GM18517 (cell line): Measurements from ENCODE around the gene EPOP.

Experiments
- ATAC-seq: cut with Tn5 transposase; IDR thresholded peaks from one replicate; pipeline ENCODE4 v1.9.1; 2021; ENCODE audit warnings: mild to moderate bottlenecking, moderate library complexity; ENCODE audit not compliant: unreplicated experiment

The EPOP gene

DNA sequence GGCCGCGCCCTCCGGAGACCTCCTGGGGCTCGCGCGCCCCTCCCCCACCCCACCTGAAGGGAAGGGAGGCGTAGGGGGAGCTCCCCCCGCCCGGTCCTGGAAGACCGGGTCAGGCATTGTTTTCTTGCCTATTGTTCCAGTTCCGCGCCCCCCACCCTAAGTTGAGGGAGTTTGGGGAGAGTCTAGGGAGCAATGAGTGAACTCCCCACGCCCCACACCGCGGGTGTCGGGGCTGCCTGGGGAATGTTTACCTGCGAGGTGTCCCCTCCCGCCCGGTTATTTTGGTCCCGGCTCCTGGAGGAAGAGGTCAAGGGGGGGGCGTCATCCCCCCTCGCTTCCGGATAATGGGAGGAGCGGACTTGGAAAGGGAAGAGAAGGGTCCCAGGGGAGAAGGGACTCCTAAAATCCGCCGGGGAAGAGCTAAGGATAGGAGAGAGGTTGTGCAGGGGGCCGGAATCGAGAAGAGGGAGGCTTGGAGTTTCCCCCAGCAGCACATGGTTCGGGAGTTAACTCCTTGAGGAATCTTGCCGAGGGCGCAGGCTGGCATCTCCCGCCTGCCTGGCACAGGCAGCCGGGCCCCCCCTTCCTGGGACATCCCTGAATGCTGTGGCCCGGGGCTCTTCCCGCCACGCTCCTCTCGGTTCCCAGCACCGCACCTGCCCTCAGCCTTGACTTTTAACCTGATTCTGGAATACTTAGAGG, 31.2 kb upstream of the EPOP start:
- no peak for ATAC-seq

DNA sequence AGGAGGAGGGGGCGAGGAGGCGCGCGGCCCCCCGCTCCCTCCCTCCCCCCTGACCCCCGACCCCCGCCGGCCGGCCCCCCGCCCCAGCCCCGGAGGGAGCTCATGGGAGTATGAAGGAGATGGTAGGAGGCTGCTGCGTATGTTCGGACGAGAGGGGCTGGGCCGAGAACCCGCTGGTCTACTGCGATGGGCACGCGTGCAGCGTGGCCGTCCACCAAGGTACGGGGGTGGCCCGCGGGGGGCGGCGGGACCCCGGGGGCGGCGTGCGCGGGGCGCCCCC, 30.7 kb upstream of the EPOP start:
- no peak for ATAC-seq

DNA sequence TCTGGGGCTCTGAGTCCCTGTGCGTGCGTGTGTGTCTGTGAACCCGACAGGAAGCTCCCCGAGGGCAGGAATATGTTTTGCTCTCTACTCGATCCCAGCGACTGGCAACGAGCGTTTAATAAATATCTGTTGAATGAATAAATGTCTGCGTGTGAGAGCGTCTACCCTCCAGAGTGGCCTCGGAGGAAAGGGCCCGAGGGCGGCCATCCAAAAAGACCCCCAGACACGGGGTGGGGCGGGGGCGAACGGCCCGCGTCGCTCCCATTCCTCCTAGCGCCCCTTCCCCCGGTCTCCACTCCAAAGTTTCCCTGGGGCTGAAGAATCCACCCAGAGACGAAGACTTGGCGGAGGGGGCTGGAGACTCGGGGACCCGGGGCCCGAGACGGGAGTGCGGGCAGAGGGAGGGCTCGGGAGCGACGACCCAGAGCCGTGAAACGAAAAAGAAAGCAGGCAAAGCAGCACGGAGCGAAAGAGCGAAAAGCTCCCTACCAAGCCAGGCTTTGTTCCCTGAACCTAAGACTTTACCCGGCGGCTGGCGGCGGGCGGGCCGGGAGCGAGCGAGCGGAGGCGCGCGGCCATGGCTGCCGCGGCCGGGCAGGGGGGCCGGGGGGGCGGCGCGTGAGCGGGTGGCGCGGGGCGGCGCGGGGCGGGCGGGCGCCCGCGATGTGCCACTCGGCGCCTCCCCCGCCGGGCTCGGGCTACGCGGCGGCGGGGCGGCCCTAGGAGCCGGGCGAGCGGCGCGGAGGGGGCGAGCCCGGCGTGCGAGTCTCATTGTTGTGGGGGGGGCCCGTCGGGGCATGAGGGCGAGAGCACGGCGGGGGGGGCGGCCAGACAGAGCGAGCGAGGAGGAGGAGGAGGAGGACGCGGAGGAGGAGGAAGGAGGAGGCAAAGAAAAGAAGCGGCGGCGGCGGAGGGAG, 30.1 kb upstream of the EPOP start, which contains the start of gene MLLT6:
MLLT6 (plus strand) TSS at position 668 of the 917 bp plus-strand sequence. CDS start 360 bp downstream, outside the sequence.
- no peak for ATAC-seq

DNA sequence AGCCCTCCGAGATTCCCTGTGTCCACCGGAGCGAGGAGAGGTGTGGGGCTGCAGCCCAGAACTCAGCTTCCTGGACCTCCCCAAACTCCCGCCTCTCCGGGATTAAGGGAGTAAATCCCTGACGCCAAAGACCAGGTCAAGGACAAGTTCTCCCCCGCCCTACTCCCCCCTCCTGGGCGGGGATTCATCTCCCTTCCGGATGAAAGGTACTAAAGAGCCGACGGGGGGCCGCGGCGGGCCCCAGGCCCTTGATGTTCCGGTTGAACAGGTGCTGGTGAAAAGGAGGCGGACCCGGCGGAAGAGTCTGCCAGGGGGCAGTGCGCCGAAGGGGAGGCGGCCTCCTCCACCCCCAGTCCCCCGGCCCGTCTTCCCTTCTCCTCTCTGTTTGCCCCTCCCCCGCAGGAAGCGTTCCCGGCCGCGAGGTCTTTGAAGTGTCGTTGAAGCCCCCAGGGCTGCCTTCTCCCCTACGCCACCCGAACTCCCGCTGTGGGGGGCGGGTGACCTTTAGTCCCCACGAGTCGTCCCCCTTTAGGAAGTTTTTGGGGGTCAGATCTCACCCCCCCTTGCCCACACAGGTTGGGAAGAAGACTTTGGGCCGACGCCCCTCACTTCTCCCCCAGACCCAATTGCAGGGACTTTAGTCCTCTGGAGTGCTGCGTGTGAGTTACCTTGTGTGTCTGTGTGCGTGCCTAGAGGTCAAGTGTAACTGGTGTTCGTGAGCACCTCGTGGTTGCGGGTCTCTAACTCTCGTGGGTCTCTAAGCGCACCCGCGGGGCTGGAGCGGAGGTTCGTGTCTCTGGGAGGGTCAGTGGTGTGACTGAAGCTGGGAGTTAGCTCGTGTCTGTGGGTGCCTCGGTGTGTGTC, 29.2 kb upstream of the EPOP start:
- ATAC-seq, result no peak

DNA sequence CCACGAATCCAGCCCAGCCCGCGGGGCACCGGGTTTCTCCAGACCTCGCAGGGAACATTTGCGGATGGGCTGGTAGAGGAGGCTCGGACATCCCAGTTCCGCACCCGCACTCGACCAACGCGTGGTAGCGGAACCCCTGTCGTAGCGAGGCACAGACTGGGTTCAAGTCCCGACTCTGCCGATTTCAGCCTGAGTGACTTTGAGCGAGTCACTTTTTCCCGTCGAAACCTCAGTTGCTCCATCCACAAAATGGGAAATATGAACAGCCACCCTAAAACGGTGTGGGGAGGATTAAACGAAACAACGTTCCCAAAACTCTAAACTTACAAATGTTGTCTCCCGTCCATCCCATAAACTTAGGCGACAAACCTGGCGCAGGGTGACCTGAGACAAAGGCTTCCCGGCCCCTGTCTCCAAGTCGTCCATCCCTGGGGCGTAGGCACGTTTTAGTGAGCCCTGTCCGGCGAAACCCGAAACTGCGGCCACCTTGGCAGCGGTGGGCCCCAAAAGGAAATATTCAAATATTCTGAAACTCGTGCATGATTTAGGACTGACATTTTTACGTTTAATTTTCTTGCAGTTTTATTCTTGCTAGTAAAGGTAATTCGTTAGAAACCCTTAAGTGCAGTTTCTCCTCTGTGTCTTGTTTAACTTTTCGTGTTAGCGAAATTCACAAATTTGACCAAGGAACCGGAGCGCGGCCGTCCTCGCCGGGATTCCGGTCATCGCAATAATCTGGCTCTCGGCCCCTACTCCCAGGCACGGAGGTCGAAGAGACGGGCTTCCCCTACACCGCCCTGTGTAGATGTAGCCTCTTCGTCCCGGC, 28.4 kb upstream of the EPOP start:
- ATAC-seq, result no peak

DNA sequence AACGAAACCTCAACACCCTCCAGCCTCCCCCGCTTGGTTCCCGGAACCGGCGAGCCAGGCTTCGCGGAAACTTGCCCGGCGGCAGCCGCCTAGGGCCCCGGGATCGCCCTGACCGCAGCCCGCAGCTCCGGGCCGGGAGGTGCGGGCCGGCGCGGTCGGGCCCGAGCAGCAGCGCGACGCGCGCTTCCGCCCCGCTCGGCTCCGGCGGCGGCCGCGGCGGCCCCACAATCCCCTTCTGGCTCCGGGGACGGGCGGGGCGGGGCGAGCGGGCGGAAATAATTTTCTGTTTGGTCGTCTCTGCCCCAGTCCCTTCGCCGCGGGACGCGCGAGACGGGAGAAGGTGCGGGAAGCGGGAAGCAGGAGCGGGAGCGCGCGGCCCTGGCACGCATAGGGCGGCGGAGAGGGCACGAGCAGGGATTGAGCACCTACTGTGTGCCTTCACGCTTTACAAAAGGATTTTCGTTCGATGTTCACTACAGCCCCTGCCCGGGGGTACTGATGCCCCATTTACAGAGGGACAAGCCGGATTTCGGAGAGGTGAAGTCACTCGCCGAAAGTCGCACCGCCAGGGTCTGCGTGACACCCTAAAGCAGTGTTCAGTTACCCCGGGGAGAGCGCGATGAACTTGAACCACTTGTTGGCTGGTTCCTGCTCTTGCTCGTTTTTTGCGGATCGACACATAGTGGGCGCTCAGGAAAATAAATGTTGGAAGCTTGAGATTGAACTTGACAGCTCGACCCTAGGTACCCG, 27.6 kb upstream of the EPOP start:
- peak; percentile 17 for ATAC-seq

- ATAC-seq, result peak; percentile 36
Observed at GRCh38 chr17:38701504-38702165, 26.9 kb upstream of the EPOP start.

GRCh38 chr17:38698760-38699159, 24.0 kb upstream of the EPOP start:
- no peak for ATAC-seq

DNA sequence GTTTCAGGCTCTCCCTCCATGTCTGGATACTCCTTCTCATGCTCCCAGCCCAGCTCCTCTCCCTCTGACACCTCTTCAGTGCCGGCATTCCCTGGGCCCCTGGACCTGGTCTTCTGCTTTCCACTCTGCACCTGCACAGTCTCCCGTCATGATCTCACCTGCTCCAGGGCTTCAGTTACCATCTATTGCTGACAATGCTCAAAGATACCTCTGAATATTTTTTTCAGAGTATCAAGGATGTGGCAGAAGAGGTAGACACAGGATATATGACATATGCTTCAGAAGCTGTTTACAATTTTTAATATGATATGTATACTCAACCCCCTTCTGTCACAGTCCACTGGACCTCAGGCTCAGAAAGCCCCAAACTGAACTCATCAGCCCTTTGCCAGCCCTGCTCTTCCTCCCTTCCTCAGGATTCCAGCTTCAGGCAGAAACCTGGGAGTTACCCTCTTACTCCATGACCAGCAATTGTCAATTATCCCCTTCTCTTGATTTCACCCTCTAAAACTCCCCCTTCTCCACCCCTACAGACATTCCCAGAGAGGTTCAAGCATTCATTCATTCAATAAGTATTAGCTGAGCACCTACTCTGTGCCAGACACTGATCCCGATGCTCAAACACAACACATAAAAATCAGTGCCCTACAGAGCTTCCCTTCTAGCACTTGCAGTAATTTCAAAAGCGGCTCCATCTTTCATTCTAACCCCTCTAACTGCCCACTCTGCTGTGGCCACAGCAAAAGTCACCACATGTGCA, 22.5 kb upstream of the EPOP start:
- no peak for ATAC-seq

DNA sequence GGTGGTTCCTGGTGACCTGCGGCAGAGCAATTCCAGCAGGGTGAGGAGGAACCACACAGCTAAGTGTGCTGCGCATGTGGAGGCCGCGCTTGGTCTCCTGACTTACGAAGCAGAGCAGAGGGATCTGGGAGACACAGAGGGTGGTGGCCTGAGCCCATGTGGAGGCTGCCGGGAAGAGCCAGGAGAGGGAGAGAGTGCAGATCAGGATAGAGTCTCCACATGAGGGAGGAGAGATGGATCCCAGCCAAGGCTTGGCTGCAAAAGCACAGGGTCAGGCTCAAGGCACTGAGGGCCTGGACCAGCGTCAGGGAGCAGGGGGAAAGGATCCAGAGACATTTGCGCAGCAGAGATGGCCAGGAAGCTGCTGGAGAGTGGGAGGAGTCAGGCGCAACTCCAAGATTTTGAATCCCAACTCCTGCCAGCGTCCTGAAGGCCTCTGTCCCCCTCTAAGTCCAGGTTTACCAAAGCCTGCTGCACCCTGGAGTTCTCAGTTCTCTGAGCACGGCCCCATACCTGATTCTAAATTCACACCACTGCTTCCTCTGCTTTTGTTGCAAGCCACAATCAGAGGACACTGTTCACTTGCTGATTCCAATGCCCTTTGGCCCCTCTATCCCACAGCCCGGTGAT, 19.1 kb upstream of the EPOP start:
- ATAC-seq, result no peak

GRCh38 chr17:38691154-38691553, 16.4 kb upstream of the EPOP start:
- no peak for ATAC-seq

DNA sequence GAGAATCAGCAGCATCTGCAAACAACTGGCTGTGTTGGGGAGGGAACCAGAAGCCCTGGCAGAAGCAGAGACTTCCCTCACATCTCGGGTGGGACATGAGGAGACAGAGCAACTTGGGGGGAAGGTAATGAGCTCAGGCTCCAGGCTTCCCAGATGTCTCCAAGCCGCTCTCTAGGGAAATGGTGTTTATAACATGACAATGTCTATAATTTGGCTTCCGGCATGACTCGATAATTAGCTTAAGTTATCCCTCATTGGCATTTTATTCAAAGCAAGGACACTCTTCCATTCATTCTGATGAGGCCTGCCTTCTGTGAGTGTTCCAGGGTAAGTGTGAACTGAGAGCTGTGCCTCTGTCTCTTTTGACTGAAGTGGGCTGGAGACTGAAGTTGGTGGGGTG, 15.6 kb upstream of the EPOP start:
- no peak for ATAC-seq

- no peak for ATAC-seq
Observed at GRCh38 chr17:38687286-38687685, 12.5 kb upstream of the EPOP start.

GRCh38 chr17:38685491-38685890, 10.7 kb upstream of the EPOP start:
- ATAC-seq, result no peak

DNA sequence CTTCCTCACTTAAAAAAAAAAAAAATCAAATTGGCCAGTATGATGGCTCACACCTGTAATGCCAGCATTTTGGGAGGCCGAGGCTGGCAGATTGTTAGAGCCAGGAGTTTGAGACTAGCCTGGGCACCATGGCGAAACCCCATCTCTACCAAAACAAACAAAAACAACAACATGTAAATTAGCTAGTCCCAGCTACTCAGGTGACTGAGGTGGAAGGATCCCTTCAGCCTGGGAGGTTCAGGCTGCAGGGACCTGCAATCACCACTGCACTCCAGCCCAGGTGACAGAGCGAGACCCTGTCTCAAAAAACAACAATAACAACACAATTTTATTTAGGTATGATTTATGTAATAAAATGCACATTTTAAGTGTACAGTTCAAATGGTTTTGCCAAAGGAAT, 6.3 kb upstream of the EPOP start:
- no peak for ATAC-seq

GRCh38 chr17:38677819-38678218, 3.1 kb upstream of the EPOP start:
- no peak for ATAC-seq

DNA sequence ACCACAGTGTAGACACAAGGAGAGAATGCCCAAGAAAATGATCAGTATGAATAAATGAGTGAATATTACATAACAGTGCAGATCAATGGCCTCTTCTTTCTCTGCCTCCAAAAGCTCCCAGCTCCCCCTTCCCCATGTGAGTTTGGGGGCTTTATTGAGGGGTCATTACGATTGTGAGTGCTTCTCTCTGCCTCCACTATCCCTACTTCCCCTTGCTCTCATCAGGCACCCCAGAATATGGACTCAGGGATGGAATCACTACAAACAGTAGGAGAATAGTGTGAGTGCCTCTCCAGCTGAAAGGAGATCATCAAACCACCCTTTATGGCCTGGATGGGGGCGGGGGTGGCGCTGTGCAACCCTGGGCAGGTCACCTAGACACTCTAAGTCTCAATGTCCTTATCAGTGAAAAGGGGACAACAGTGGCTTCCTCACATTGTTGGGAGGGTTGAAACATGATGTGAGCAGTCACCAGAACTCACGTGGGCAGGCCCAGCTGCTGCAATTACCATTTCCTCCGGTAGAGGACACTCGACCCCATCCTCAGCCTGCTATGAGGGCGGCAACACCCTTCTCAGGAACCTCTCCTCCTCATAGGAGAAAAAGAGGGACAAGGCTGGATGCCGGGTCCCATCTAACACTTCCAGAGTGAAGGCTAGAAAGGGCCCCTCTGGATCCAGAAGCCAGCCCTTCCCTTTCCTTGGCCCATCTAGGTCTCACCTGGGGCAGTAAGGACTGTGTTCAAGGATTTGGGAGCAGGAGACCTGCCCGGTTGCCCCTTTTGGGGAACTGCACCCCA, 2.1 kb upstream of the EPOP start:
- peak; percentile 54 for ATAC-seq
